Measurements from ENCODE around the gene ELOVL6. TPM values are rescaled to one million over a fixed set of nuclear protein-coding genes. Genes with fewer than 3 reads are reported as not detected.
"Not testable (repeated sequence)": the region's sequence is repeated elsewhere in the genome, so short reads cannot be mapped to it uniquely, and the experiment has no call there.

The ELOVL6 gene
- total RNA-seq, 4 donors from 2014 or later = 3.4 to 25.9 (median 11.4) TPM

DNA sequence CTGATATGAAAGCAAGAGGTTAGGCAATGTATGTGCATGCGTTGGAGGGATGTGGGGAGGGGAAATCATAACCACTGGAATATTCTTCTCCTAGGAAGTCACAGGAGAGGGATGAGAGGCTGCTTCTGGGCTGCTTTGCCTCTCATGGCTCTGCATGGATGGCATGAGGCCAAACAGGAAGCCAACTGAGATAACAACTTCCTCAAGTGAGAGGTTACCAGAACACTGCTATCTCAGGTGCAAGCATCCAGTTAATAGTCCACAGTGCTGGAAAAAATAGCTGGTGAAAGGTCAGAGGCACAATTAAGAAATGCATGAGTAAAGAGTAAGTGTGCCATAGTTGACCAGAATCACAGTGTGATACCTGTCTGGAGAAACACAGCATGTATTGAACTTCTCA, 113.3 kb downstream of the ELOVL6 start:
- intact Hi-C loops (cut with DNase I; ENCODE audit: low total_unique reads) = no loop called here
- WGBS, 2 donors (ENCODE audit: low coverage in 1 of 2) = 45 to 46% methylated on average over 1 of the region's 1 CpG
- Histone ChIP-seq H3K27me3 (no peaks in the 10 kb centered on the region), H3K4me3 (no peak overlapping the region), H3K4me1 (peaks cover 0 to 38% (median 27%) of the 10 kb centered on the region in 4 donors), H3K9me3 (no peaks in the 10 kb centered on the region), H3K36me3 (no peaks in the 10 kb centered on the region), H3K27ac (peak overlapping the region; percentile 62 to 79 (median 74))
- in situ Hi-C loops (cut with MboI; ENCODE audit: low pct_ligation_motif_present in 1 of 4, low pct_unique_long_range_greater_than_20kb in 1 of 4, low sequenced_read_pairs in 3 of 4) = no loop called here
- DNase-seq = peak; percentile 90
- TF ChIP-seq POLR2A (IDR thresholded peaks at IDR 0.05) (no peak), POLR2AphosphoS5 (IDR thresholded peaks at IDR 0.05) (peak in 2 of 3 donors; percentile 66 to 78)

DNA sequence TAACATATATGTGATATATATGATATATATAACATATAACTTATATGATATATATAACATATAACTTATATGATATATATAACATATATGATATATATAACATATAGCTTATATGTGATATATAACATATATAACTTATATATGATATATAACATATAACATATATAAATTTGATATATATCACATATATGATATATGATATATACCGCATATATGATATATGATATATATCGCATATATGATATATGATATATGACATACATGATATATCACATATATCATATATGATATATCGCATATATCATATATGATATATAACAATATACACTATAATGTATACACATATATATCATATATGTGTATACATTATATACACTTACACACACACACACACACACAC, 114.3 kb downstream of the ELOVL6 start:
- Histone ChIP-seq H3K27me3 (no peaks in the 10 kb centered on the region), H3K4me3 (no peak overlapping the region), H3K9me3 (no peaks in the 10 kb centered on the region), H3K36me3 (no peaks in the 10 kb centered on the region), H3K27ac (no peak overlapping the region), H3K4me1 (peaks cover 0 to 38% (median 27%) of the 10 kb centered on the region in 4 donors)
- in situ Hi-C loops (cut with MboI; ENCODE audit: low pct_ligation_motif_present in 1 of 4, low pct_unique_long_range_greater_than_20kb in 1 of 4, low sequenced_read_pairs in 3 of 4) (no loop called here), intact Hi-C loops (cut with DNase I; ENCODE audit: low total_unique reads) (no loop called here)
- 40 to 100% methylated on average over 1 to 2 of the region's 3 CpGs for WGBS, 2 donors (ENCODE audit: low coverage in 1 of 2)
- no peak for DNase-seq
- TF ChIP-seq POLR2AphosphoS5 (IDR thresholded peaks at IDR 0.05) (no peak), POLR2A (IDR thresholded peaks at IDR 0.05) (no peak), EP300 (IDR thresholded peaks at IDR 0.05; ENCODE audit: low read depth) (no peak)
- TF ChIP-seq, protein P1, sequence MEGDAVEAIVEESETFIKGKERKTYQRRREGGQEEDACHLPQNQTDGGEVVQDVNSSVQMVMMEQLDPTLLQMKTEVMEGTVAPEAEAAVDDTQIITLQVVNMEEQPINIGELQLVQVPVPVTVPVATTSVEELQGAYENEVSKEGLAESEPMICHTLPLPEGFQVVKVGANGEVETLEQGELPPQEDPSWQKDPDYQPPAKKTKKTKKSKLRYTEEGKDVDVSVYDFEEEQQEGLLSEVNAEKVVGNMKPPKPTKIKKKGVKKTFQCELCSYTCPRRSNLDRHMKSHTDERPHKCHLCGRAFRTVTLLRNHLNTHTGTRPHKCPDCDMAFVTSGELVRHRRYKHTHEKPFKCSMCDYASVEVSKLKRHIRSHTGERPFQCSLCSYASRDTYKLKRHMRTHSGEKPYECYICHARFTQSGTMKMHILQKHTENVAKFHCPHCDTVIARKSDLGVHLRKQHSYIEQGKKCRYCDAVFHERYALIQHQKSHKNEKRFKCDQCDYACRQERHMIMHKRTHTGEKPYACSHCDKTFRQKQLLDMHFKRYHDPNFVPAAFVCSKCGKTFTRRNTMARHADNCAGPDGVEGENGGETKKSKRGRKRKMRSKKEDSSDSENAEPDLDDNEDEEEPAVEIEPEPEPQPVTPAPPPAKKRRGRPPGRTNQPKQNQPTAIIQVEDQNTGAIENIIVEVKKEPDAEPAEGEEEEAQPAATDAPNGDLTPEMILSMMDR (IDR thresholded peaks at IDR 0.05) = no peak

DNA sequence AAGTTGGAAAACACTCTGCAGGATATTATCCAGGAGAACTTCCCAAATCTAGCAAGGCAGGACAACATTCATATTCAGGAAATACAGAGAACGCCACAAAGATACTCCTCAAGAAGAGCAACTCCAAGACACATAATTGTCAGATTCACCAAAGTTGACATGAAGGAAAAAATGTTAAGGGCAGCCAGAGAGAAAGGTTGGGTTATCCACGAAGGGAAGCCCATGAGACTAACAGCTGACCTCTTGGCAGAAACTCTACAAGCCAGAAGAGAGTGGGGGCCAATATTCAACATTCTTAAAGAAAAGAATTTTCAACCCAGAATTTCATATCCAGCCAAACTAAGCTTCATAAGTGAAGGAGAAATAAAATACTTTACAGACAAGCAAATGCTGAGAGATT, 120.3 kb downstream of the ELOVL6 start:
- H3K9me3 ChIP-seq; in situ Hi-C loops (cut with MboI; ENCODE audit: low pct_ligation_motif_present in 1 of 4, low pct_unique_long_range_greater_than_20kb in 1 of 4, low sequenced_read_pairs in 3 of 4); H3K27ac ChIP-seq; DNase-seq; H3K4me1 ChIP-seq; intact Hi-C loops (cut with DNase I; ENCODE audit: low total_unique reads); H3K4me3 ChIP-seq; H3K27me3 ChIP-seq; H3K36me3 ChIP-seq: not testable (repeated sequence)
- WGBS, 2 donors (ENCODE audit: low coverage in 1 of 2) = 83% methylated on average over 2 of the region's 2 CpGs; no CpG with 5 or more reads in 1 of the 2 donors

DNA sequence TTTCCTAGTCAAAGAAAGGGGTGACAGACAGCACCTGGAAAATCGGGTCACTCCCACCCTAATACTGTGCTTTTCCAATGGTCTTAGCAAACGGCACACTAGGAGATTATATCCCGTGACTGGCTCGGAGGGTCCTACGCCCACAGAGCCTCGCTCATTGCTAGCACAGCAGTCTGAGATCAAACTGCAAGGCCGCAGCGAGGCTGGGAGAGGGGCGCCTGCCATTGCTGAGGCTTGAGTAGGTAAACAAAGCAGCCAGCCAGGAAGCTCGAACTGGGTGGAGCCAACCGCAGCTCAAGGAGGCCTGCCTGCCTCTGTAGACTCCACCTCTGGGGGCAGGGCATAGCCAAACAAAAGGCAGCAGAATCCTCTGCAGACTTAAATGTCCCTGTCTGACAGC, 121.6 kb downstream of the ELOVL6 start:
- H3K4me1 ChIP-seq; in situ Hi-C loops (cut with MboI; ENCODE audit: low pct_ligation_motif_present in 1 of 4, low pct_unique_long_range_greater_than_20kb in 1 of 4, low sequenced_read_pairs in 3 of 4); H3K36me3 ChIP-seq; intact Hi-C loops (cut with DNase I; ENCODE audit: low total_unique reads); H3K9me3 ChIP-seq; DNase-seq; H3K4me3 ChIP-seq; H3K27me3 ChIP-seq; H3K27ac ChIP-seq: not testable (repeated sequence)
- 98% methylated on average over 11 of the region's 11 CpGs; no CpG with 5 or more reads in 1 of the 2 donors for WGBS, 2 donors (ENCODE audit: low coverage in 1 of 2)

DNA sequence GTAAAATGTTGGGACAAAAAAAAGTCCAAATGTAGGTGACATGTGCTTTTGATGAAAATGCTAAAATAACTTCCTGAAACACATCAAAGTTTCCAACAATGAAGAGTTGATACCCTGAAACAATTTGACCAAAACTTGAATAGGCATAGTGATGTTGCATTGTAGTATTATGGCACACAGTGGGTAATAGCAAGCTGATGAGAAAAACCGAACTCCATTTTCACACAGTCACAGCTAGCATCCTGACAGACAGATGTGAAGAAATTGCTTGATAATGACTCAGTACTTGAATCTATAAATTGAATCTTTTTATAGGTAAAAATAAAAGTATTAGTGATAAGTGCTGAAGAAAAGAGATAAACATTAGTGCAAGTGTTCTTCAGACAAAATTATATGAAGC, 122.5 kb downstream of the ELOVL6 start:
- Histone ChIP-seq H3K27ac (no peak overlapping the region), H3K4me1 (peaks cover 0 to 9% (median 3%) of the 10 kb centered on the region in 4 donors), H3K27me3 (no peaks in the 10 kb centered on the region), H3K36me3 (no peaks in the 10 kb centered on the region), H3K4me3 (no peak overlapping the region), H3K9me3 (no peaks in the 10 kb centered on the region)
- DNase-seq = no peak
- in situ Hi-C loops (cut with MboI; ENCODE audit: low pct_ligation_motif_present in 1 of 4, low pct_unique_long_range_greater_than_20kb in 1 of 4, low sequenced_read_pairs in 3 of 4) (no loop called here), intact Hi-C loops (cut with DNase I; ENCODE audit: low total_unique reads) (no loop called here)
- TF ChIP-seq, protein P1 (IDR thresholded peaks at IDR 0.05) = no peak
- TF ChIP-seq POLR2AphosphoS5 (IDR thresholded peaks at IDR 0.05) (no peak), EP300 (IDR thresholded peaks at IDR 0.05; ENCODE audit: low read depth) (no peak), POLR2A (IDR thresholded peaks at IDR 0.05) (no peak)
- 86 to 92% methylated on average over 1 of the region's 1 CpG for WGBS, 2 donors (ENCODE audit: low coverage in 1 of 2)

DNA sequence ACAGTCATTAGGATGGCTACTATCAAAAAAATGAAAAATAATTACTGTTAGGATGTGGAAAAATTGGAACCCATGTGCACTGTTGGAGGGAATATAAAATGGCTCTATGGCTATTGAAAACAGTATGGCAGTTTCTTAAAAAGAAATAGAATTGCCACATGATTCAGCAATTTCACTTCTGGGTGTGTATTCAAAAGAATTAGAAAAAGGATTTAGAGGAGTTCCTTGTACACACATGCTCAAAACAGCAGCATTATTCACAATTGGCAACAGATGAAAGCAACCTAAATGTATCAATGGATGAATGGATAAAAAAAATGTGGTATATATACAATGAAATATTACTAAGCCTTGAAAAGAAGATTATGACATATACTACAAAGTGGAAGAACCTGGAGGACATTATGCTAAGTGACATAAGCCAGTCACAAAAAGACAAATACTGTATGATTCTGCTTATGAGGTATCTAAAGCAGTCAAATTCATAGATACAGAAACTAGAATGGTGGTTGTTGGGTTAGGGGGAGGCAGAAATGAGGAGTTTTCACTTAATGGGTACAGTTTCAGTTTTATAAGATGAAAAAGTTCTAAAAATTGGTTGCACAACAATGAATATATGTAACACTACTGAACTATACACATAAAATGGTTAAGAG, 123.2 kb downstream of the ELOVL6 start:
- Histone ChIP-seq H3K27ac (peak overlapping the region in 1 of 4 donors; percentile 15), H3K36me3 (no peaks in the 10 kb centered on the region), H3K4me1 (peaks cover 0 to 9% (median 3%) of the 10 kb centered on the region in 4 donors), H3K9me3 (no peaks in the 10 kb centered on the region), H3K27me3 (no peaks in the 10 kb centered on the region), H3K4me3 (no peak overlapping the region)
- no peak for TF ChIP-seq POLR2A (IDR thresholded peaks at IDR 0.05)
- TF ChIP-seq POLR2AphosphoS5 (IDR thresholded peaks at IDR 0.05) = no peak
- in situ Hi-C loops (cut with MboI; ENCODE audit: low pct_ligation_motif_present in 1 of 4, low pct_unique_long_range_greater_than_20kb in 1 of 4, low sequenced_read_pairs in 3 of 4) = no loop called here
- intact Hi-C loops (cut with DNase I; ENCODE audit: low total_unique reads) = no loop called here
- no peak for DNase-seq

All from transverse colon (tissue), 4 donors.